ENCODE data around the gene FAU.

Gene FAU

GRCh38 chr11:65072631-65072966 is 49.3 kb downstream of the FAU start:
- DNase-seq: no peak

DNA sequence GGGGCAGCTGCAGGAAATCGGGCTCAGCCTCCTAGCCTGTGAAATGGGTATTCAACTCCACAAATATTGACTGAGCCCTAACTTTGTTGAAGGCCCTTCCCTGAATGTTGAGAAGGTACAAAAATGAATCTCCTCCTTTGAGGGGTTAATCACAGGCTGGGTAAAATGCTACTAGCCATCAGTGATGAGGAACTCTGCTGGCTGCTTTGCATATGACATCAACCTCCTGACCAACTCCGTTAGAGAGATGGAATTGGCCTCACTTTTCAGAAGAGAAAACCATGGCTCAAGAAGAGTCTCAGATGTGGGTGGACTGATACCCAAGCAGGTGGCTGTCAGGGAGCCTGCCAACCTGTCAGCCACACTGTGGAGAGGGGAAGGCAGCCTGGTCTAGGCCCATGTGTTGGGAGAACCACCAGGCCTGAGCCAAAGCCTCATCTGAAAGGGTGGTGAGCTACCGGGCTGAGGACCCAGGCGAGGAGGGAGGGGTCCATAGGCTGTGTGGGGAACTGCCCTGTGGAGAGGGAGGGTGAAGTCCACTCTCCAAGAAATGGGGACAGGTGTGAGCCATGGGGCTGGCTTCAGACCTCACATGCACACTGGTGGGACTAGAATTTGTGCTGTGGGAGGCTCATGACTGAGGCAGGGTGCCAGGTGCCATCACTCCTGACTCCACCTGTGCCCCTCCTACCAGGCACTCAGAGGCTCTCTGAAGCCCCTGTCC is 49.9 kb downstream of the FAU start:
- no peak for DNase-seq

Measured in CD4-positive, alpha-beta T cell treated with Interleukin-21 for 1 hour (primary cell).